Nucleus accumbens (tissue), 56 donors: ENCODE measurements around the gene ZFYVE21.
"Not testable (repeated sequence)": the region's sequence is repeated elsewhere in the genome, so short reads cannot be mapped to it uniquely, and the experiment has no call there.

ENCODE experiments used
- DNase-seq, 56 donors: peaks; one replicate each; lab custom pipeline; 2025; lab: John Stamatoyannopoulos, UW

ZFYVE21 gene

GRCh38 chr14:103691655-103692054 lies 24.0 kb upstream of the ZFYVE21 start:
- not testable (repeated sequence) for DNase-seq

GRCh38 chr14:103692159-103692558 lies 23.5 kb upstream of the ZFYVE21 start:
- no peak for DNase-seq

GRCh38 chr14:103692871-103693270 lies 22.7 kb upstream of the ZFYVE21 start:
- no peak for DNase-seq

DNA sequence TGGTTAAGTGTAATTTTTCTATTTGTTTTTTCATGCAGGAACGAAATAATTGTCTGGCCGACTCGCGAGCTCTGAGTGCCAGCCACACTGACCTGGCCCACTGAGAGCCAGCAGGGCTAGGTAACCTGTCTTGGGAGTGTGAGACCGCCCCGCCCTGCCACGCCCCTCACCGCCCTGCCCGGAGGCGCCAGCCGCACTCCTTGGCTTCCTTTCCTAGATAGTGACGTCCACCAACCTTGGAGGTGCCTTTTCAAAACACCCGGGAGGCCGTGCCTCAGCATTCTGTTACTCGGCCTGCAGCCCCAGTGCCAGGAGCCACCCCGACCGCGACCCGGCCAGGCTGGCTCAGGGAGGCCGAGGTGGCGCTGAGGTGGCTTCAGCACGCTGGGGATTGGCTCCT lies 22.1 kb upstream of the ZFYVE21 start:
- no peak for DNase-seq

GRCh38 chr14:103694572-103695026 lies 21.0 kb upstream of the ZFYVE21 start:
- DNase-seq, result peak in 2 of 56 donors; percentile 29 to 40

DNA sequence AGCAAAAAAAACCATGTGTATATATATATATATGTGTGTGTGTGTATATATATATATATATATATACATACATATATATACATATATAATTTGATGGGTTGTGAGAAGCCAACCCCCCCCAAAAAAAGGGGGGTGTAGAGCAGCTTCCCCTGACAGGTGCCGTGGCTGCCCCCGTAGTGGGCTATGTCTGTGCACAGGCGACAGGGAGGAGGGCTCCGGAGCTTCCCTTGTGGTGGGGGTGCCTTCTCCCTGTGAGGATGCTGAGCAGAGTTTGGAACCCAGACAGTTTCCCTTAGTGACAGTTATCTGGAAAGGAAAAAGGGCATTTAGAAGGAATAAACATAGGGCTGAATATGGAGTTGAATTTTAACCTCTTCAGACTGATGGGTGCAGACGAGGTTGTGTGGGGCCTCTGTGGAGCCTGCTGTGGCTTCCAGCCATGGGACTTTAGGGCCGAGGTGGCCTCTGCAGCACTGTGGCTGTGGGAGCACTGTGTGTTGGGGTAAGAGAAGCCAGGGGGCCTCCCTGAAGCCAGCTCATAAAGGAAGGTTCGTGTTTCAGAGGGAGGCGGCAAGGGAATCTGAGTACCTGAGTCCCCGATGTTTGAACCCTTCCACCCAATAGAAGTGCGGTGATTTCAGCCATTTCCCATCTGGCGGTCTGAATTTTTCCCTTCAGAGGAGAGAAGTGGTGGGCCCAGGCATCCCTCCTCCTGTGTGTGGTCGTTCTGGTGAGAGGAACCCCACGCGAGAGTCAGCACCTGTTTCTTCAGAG lies 20.1 kb upstream of the ZFYVE21 start:
- no peak for DNase-seq

GRCh38 chr14:103696070-103696402 lies 19.6 kb upstream of the ZFYVE21 start:
- peak in 1 of 56 donors; percentile 29 for DNase-seq

- no peak for DNase-seq
Observed at GRCh38 chr14:103696466-103697071, 19.0 kb upstream of the ZFYVE21 start.

DNA sequence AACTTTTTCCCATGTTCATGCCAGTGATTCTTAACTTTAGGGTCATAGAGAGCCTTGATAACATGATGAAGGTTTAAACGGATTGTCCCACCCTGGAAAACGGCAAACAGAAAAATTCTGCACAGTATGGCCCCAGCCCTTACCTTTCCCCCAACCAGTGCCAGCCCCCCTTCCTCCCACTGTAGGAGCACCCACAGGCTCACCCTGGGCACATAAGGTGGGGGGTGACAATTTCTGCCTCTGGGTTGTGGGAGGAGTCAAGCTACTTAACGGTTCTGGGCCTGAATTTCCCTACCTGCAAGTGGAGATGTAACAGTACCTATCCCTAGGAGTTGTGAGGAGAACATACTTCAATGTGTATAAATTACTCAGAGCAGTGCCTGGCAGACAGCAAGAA lies 18.4 kb upstream of the ZFYVE21 start:
- DNase-seq, result no peak

GRCh38 chr14:103697603-103698379 lies 17.8 kb upstream of the ZFYVE21 start:
- DNase-seq, result no peak

DNA sequence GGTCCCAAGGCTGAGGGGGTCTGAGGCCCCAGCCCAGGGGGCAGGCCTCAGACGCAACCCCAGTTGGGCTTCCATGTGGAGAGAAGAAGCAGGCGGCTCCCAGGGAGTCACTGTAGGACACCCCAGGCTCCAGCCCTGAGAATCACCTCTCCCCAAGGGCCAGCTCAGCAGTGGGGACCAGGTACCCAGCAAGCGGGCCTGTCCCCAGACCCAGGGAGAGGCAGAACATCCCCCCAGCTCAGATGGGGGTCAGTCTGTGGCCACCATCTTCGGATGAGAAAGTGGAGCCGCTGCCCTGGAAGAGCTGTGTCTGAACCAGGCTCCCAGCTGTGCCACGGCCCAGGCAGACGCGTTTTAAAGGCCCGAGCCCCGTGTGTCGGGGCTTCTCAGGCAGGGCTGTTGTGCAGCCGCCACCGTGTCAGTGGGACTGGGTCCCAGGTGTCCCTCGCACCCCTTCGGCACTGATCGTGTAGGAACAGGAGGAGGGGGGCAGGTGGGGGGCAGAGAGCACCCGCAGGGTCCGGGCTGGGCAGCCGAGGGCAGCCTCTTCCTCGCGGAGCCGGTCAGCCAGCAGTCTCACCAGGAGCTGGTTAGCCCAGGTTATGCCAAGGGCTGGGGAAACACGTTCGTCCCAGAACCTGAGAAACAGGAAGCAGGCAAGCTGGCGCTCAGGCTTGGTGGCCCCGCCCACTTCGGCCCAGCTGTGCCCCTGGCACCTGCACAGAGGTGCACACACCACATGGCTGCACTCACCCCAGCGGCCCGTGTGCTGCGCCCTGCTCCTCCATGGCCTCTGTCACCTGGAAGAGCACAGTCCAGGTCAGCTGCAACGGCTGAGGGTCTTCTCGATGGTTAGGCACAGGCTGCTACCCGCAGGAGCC lies 17.0 kb upstream of the ZFYVE21 start:
- no peak for DNase-seq

DNA sequence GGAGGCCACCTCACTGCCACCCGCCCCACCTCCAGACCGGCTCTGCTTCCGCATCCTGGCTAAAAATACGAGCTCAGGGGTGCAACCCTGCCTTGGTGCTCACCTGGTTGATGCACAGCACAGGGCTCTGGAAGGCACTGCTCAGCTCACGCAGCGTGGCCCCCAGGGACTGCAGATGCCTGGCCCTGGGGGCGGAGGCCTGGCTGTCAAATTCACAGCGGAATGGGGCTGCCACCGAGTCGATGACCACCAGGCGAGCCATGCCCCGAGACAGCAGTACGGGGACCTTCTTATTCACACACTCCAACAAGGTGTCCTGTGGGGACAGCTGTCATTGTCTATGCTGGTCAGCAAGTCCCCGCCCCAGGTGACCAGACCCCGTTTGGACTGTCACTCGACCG lies 16.3 kb upstream of the ZFYVE21 start:
- no peak for DNase-seq

DNA sequence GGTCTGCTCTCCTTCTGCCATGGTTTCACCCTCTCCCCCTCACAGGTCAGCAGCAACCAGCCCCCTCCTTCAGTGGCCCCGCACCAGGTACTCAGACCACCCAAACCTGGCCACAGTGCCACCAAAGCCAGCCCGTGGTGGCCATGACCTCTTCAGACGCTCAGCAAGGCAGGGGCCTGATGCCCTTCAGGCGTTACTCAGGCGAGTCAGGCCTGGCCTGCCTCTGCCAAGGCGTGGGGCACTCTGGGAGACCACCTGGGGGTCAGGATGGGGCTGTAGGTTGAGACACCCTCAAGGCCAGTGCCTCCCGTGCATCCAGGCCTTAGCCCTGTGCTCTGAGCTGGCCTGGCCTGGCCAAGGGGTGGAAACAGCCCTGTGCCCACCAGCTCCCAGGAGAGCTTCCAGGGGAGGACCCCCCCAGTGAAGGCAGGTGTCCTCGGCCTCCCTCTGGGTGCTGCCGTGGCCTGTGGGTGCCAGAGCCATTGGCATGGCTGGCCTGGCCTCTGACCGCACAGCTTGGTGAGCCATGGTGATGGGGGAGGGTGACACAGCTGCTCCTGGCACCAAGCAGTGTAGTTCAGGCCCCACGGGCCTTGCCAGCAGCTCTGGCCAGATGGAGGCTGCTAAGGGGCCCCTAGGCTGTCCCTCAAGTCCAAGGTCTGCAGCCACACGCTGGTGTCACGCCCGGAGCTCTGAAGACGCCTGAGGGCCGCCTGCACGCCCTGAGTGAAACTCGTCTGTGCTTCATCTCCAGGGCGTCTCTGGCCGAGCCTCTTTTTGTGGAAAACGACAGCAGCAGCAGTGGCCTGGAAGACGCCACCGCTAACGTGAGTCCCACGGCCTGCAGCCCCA lies 15.5 kb upstream of the ZFYVE21 start:
- DNase-seq, result peak in 47 of 56 donors; percentile 20 to 83 (median 59)

DNA sequence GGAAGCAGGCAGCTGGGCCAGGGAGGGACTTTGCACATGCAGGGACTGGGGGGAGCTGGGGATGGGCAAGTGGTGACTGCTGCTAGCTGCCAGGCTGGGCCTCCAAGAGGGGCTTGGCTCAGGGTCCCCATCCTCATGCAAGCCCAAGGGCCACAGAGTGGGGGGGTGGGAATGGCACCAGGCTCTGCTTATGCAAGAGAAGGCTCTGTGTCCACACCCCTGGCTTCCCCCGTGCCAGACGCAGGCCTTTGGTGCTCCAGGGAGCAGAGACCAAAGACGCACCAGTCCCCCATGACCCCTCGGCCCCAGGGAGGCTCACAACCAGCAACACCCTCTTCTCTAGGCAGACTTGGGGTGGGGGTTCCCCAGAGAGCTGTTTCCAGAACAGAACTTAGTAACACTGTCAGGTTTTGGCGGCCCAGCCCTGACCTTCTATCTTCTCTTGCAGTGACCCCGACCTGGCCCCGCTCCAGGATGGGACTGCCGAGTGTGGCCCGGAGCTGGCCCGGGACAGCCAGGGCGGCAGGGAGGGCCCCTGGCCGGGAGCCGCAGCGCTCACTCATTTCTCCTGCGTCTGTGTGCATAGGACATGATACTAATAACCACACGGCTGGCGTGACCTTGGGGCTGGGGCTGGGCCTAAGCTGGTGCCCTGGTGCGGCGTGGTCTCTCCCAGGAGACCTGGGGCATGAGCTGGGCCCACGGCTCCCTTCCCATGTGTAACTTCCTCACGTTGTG lies 14.7 kb upstream of the ZFYVE21 start:
- no peak for DNase-seq

- DNase-seq, result no peak
Observed at GRCh38 chr14:103702095-103702494, 13.5 kb upstream of the ZFYVE21 start.

DNA sequence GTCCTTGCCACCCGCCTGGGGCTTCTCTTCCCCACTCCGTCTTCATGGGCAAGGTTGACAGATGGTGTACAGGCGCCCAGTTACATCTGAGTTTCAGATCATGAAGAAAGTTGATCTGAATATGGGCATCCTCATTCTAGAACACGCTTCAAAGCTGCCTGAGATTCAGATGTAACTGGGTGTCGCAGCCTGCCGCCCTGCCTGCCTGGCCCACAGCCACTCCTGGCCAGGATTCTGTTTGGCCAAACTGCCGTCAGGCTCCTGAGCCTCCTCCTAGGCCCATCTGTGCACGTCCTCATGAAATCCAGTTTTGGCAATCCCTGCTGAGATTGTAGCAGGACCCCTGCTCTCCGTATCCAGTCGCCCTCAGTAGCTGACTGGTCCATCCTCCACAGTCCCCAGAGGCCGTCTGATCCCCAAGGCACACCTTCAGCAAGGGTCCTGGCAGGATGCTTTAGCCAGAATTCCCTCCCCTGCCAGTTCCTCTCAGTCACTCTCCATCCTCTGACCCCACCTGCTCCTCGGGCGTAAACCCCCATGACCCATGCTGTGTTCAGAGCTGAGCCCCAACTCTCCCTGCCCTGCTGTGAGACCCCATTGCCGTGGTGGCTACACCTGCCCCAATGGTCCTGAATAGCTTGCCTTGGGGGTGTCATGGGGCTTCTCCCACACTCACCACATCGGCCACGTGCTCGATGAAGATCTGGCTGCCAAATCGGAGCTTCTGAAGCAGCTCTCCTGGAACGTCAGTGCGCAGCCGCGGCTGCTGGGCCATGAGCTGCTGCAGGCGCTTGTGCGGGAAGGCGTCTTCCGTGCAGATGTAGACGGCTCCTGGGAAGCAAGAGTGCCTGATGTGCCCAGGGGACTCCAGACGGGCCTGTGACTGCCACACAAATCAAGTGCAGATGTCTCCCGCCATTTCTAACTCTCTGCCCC lies 12.8 kb upstream of the ZFYVE21 start:
- DNase-seq, result no peak
